MG63 (cell line): Measurements from ENCODE around the gene BAIAP3. TPM values are rescaled to one million over a fixed set of nuclear protein-coding genes. Genes with fewer than 3 reads are reported as not detected.

Experiments used
- total RNA-seq: library from RNA; depleted of rRNA; stranded (reverse); fragments of >200 nt; shearing (Covaris generic); gene quantifications from 2 replicates; pipeline ENCODE4 v1.2.3, GENCODE V29; 2014; ENCODE audit warnings: low replicate concordance; rRNA removed

The BAIAP3 gene
- total RNA-seq, 1 experiment from 2014 or later = 1.1 TPM

Other genes starting within 250 kb of the BAIAP3 start
- gene C1QTNF8, start 237.4 kb upstream of the BAIAP3 start, total RNA-seq = not detected in 2 replicates
- 0.27 and 0.59 TPM in 2 replicates for gene CACNA1H, start 180.5 kb upstream of the BAIAP3 start, total RNA-seq
- gene TPSG1, start 108.4 kb upstream of the BAIAP3 start, total RNA-seq = 1.7 and 1.9 TPM in 2 replicates
- gene TPSB2, start 103.5 kb upstream of the BAIAP3 start, total RNA-seq = not detected in 2 replicates
- gene TPSAB1, start 92.9 kb upstream of the BAIAP3 start, total RNA-seq = not detected in 2 replicates
- not detected in 2 replicates for gene TPSD1, start 77.6 kb upstream of the BAIAP3 start, total RNA-seq
- gene UBE2I, start 24.0 kb upstream of the BAIAP3 start, total RNA-seq = 154 and 228 TPM in 2 replicates
- 138 and 174 TPM in 2 replicates for gene TSR3, start 18.2 kb downstream of the BAIAP3 start, total RNA-seq
- gene GNPTG, start 18.3 kb downstream of the BAIAP3 start, total RNA-seq = 40.9 and 52.2 TPM in 2 replicates
- gene UNKL, start 81.1 kb downstream of the BAIAP3 start, total RNA-seq = 10.5 and 16.2 TPM in 2 replicates
- 28.1 and 52.9 TPM in 2 replicates for gene UQCC4, start 87.1 kb downstream of the BAIAP3 start, total RNA-seq
- not detected in 2 replicates for gene PERCC1, start 97.4 kb downstream of the BAIAP3 start, total RNA-seq
- 2.9 and 5.6 TPM in 2 replicates for gene CCDC154, start 110.9 kb downstream of the BAIAP3 start, total RNA-seq
- gene CLCN7, start 141.4 kb downstream of the BAIAP3 start, total RNA-seq = 32.7 and 115 TPM in 2 replicates
- not detected in 2 replicates for gene PTX4, start 155.3 kb downstream of the BAIAP3 start, total RNA-seq
- gene TELO2, start 159.7 kb downstream of the BAIAP3 start, total RNA-seq = 21.2 and 48.7 TPM in 2 replicates
- gene TMEM204, start 200.0 kb downstream of the BAIAP3 start, total RNA-seq = 1.7 TPM in 1 of 2 replicates, not detected in the other